ENCODE data around the gene HSFX3.
"Not testable (repeated sequence)": the region's sequence is repeated elsewhere in the genome, so short reads cannot be mapped to it uniquely, and the experiment has no call there.

Gene HSFX3

GRCh38 chrX:149511081-149511480 lies 38.6 kb downstream of the HSFX3 start:
- H3K27ac ChIP-seq (ENCODE audit: low read length), result no peak overlapping the region
- peaks cover 7% of the 10 kb centered on the region for H3K9me3 ChIP-seq (ENCODE audit: control insufficient read depth, low read depth, low read length)
- no peak overlapping the region for H3K4me3 ChIP-seq (ENCODE audit: low read length)
- H3K4me1 ChIP-seq (ENCODE audit: control insufficient read depth, low read depth, low read length), result no peaks in the 10 kb centered on the region
- H3K36me3 ChIP-seq (ENCODE audit: control insufficient read depth, low read depth, low read length), result no peaks in the 10 kb centered on the region
- no peaks in the 10 kb centered on the region for H3K27me3 ChIP-seq (ENCODE audit: control insufficient read depth, insufficient read depth, low read length)
- H3K9ac ChIP-seq (ENCODE audit: low read length), result no peak overlapping the region

GRCh38 chrX:149510386-149510785 lies 39.3 kb downstream of the HSFX3 start:
- Histone ChIP-seq H3K27me3 (ENCODE audit: control insufficient read depth, insufficient read depth, low read length) (no peaks in the 10 kb centered on the region), H3K4me1 (ENCODE audit: control insufficient read depth, low read depth, low read length) (no peaks in the 10 kb centered on the region), H3K9me3 (ENCODE audit: control insufficient read depth, low read depth, low read length) (peaks cover 7% of the 10 kb centered on the region), H3K27ac (ENCODE audit: low read length) (no peak overlapping the region), H3K36me3 (ENCODE audit: control insufficient read depth, low read depth, low read length) (no peaks in the 10 kb centered on the region), H3K9ac (ENCODE audit: low read length) (no peak overlapping the region), H3K4me3 (ENCODE audit: low read length) (no peak overlapping the region)

GRCh38 chrX:149508467-149508866 lies 41.3 kb downstream of the HSFX3 start:
- Histone ChIP-seq H3K9me3 (ENCODE audit: control insufficient read depth, low read depth, low read length) (no peaks in the 10 kb centered on the region), H3K9ac (ENCODE audit: low read length) (no peak overlapping the region), H3K36me3 (ENCODE audit: control insufficient read depth, low read depth, low read length) (no peaks in the 10 kb centered on the region), H3K27ac (ENCODE audit: low read length) (no peak overlapping the region), H3K4me1 (ENCODE audit: control insufficient read depth, low read depth, low read length) (no peaks in the 10 kb centered on the region), H3K27me3 (ENCODE audit: control insufficient read depth, insufficient read depth, low read length) (no peaks in the 10 kb centered on the region), H3K4me3 (ENCODE audit: low read length) (no peak overlapping the region)

GRCh38 chrX:149506349-149506748 lies 43.4 kb downstream of the HSFX3 start:
- H3K27ac ChIP-seq (ENCODE audit: low read length), result no peak overlapping the region
- H3K4me1 ChIP-seq (ENCODE audit: control insufficient read depth, low read depth, low read length), result no peaks in the 10 kb centered on the region
- no peak overlapping the region for H3K4me3 ChIP-seq (ENCODE audit: low read length)
- no peaks in the 10 kb centered on the region for H3K9me3 ChIP-seq (ENCODE audit: control insufficient read depth, low read depth, low read length)
- H3K9ac ChIP-seq (ENCODE audit: low read length), result no peak overlapping the region
- no peaks in the 10 kb centered on the region for H3K27me3 ChIP-seq (ENCODE audit: control insufficient read depth, insufficient read depth, low read length)
- H3K36me3 ChIP-seq (ENCODE audit: control insufficient read depth, low read depth, low read length), result no peaks in the 10 kb centered on the region

GRCh38 chrX:149505671-149506070 lies 44.1 kb downstream of the HSFX3 start:
- H3K27me3 ChIP-seq (ENCODE audit: control insufficient read depth, insufficient read depth, low read length), result no peaks in the 10 kb centered on the region
- no peak overlapping the region for H3K9ac ChIP-seq (ENCODE audit: low read length)

GRCh38 chrX:149504915-149505651 lies 44.6 kb downstream of the HSFX3 start, which contains the start of gene IDS:
Gene IDS (minus strand): TSS chrX:149505306. CDS start chrX:149505137, 169 bp downstream.
- Histone ChIP-seq H3K9me3 (ENCODE audit: control insufficient read depth, low read depth, low read length) (peaks cover 8% of the 10 kb centered on the region), H3K36me3 (ENCODE audit: control insufficient read depth, low read depth, low read length) (peaks cover 8% of the 10 kb centered on the region), H3K4me1 (ENCODE audit: control insufficient read depth, low read depth, low read length) (no peaks in the 10 kb centered on the region), H3K27ac (ENCODE audit: low read length) (no peak within 1 kb of the TSS), H3K9ac (ENCODE audit: low read length) (peak within 1 kb of the TSS; percentile 32), H3K27me3 (ENCODE audit: control insufficient read depth, insufficient read depth, low read length) (no peaks in the 10 kb centered on the region), H3K4me3 (ENCODE audit: low read length) (peak within 1 kb of the TSS; percentile 55)

More at GRCh38 chrX:149505671-149506070, 44.1 kb downstream of the HSFX3 start:
- Histone ChIP-seq H3K27ac (ENCODE audit: low read length) (no peak overlapping the region), H3K9me3 (ENCODE audit: control insufficient read depth, low read depth, low read length) (peaks cover 5% of the 10 kb centered on the region), H3K4me3 (ENCODE audit: low read length) (peak overlapping the region; percentile 30), H3K36me3 (ENCODE audit: control insufficient read depth, low read depth, low read length) (peaks cover 4% of the 10 kb centered on the region), H3K4me1 (ENCODE audit: control insufficient read depth, low read depth, low read length) (no peaks in the 10 kb centered on the region)

GRCh38 chrX:149504226-149504914 lies 45.4 kb downstream of the HSFX3 start:
- H3K4me1 ChIP-seq (ENCODE audit: control insufficient read depth, low read depth, low read length), result no peaks in the 10 kb centered on the region
- H3K27me3 ChIP-seq (ENCODE audit: control insufficient read depth, insufficient read depth, low read length), result no peaks in the 10 kb centered on the region
- H3K4me3 ChIP-seq (ENCODE audit: low read length), result peak overlapping the region; percentile 55
- peaks cover 8% of the 10 kb centered on the region for H3K9me3 ChIP-seq (ENCODE audit: control insufficient read depth, low read depth, low read length)
- H3K9ac ChIP-seq (ENCODE audit: low read length), result peak overlapping the region; percentile 32
- H3K27ac ChIP-seq (ENCODE audit: low read length), result no peak overlapping the region
- H3K36me3 ChIP-seq (ENCODE audit: control insufficient read depth, low read depth, low read length), result peaks cover 8% of the 10 kb centered on the region

- not testable (repeated sequence) for H3K27me3 ChIP-seq (ENCODE audit: control insufficient read depth, insufficient read depth, low read length); H3K9ac ChIP-seq (ENCODE audit: low read length); H3K36me3 ChIP-seq (ENCODE audit: control insufficient read depth, low read depth, low read length); H3K4me3 ChIP-seq (ENCODE audit: low read length); H3K9me3 ChIP-seq (ENCODE audit: control insufficient read depth, low read depth, low read length); H3K4me1 ChIP-seq (ENCODE audit: control insufficient read depth, low read depth, low read length); H3K27ac ChIP-seq (ENCODE audit: low read length)
Measured at GRCh38 chrX:149503446-149503845, 46.3 kb downstream of the HSFX3 start.

GRCh38 chrX:149502923-149503322 lies 46.8 kb downstream of the HSFX3 start:
- not testable (repeated sequence) for H3K27ac ChIP-seq (ENCODE audit: low read length)

GRCh38 chrX:149499766-149500165 lies 50.0 kb downstream of the HSFX3 start:
- no peak overlapping the region for H3K4me3 ChIP-seq (ENCODE audit: low read length)
- H3K27me3 ChIP-seq (ENCODE audit: control insufficient read depth, insufficient read depth, low read length), result no peaks in the 10 kb centered on the region
- peaks cover 31% of the 10 kb centered on the region for H3K36me3 ChIP-seq (ENCODE audit: control insufficient read depth, low read depth, low read length)
- H3K27ac ChIP-seq (ENCODE audit: low read length), result no peak overlapping the region
- H3K9me3 ChIP-seq (ENCODE audit: control insufficient read depth, low read depth, low read length), result peaks cover 17% of the 10 kb centered on the region
- H3K4me1 ChIP-seq (ENCODE audit: control insufficient read depth, low read depth, low read length), result no peaks in the 10 kb centered on the region
- no peak overlapping the region for H3K9ac ChIP-seq (ENCODE audit: low read length)

More at GRCh38 chrX:149502923-149503322, 46.8 kb downstream of the HSFX3 start:
- not testable (repeated sequence) for H3K9ac ChIP-seq (ENCODE audit: low read length); H3K9me3 ChIP-seq (ENCODE audit: control insufficient read depth, low read depth, low read length); H3K27me3 ChIP-seq (ENCODE audit: control insufficient read depth, insufficient read depth, low read length); H3K4me1 ChIP-seq (ENCODE audit: control insufficient read depth, low read depth, low read length); H3K4me3 ChIP-seq (ENCODE audit: low read length)
- peaks cover 12% of the 10 kb centered on the region for H3K36me3 ChIP-seq (ENCODE audit: control insufficient read depth, low read depth, low read length)

- no peak overlapping the region for H3K4me3 ChIP-seq (ENCODE audit: low read length)
- no peak overlapping the region for H3K9ac ChIP-seq (ENCODE audit: low read length)
- no peak overlapping the region for H3K27ac ChIP-seq (ENCODE audit: low read length)
- peaks cover 17% of the 10 kb centered on the region for H3K9me3 ChIP-seq (ENCODE audit: control insufficient read depth, low read depth, low read length)
- peaks cover 31% of the 10 kb centered on the region for H3K36me3 ChIP-seq (ENCODE audit: control insufficient read depth, low read depth, low read length)
- H3K4me1 ChIP-seq (ENCODE audit: control insufficient read depth, low read depth, low read length), result no peaks in the 10 kb centered on the region
- H3K27me3 ChIP-seq (ENCODE audit: control insufficient read depth, insufficient read depth, low read length), result no peaks in the 10 kb centered on the region
Measured at GRCh38 chrX:149498767-149499166, 51.0 kb downstream of the HSFX3 start.
